Measurements from ENCODE around the gene ZNF689.

DNA sequence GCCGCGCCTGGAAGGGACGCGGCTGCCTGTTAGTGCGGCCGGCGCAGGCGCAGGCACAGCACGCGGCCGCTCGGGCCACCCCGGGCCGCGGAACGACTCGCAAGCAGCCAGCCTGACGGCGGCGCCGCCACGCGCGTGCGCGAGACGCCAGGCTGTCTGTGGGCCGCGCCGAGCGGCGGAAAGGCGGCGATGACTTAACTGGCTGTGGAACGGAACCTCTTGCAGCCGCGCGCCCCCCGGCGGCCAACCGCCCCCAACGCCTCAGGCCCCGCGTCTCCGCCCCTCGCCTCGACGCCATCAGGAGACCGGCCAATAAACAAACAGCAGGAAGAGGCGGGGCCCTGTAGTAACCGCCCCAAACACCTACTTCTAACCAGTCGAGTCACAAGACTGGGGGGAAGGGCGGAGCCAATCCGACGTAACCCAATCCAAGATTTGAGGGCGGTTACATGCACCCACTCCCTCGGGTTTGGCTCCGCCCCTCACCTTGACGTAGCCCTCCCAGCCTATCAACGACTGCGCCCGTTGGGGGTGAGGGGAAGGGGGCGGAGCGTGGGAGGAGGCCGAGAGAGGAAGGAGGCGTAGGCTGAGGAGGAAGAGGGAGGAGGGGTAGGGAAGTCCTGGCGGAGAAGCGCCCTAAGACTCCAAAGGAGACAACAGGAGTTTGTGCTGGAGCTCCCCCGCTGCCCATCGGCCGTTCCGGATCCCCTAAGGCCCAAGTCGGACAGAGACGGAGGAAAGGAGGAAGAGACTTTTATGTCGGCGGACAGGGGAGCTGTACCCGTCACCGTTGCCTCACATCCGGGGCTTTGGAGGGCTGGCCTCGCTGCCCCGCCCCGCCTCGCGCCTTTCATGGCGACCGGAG lies 47.9 kb upstream of the ZNF689 start, which contains the start of gene FBRS:
- TF ChIP-seq, protein P1, sequence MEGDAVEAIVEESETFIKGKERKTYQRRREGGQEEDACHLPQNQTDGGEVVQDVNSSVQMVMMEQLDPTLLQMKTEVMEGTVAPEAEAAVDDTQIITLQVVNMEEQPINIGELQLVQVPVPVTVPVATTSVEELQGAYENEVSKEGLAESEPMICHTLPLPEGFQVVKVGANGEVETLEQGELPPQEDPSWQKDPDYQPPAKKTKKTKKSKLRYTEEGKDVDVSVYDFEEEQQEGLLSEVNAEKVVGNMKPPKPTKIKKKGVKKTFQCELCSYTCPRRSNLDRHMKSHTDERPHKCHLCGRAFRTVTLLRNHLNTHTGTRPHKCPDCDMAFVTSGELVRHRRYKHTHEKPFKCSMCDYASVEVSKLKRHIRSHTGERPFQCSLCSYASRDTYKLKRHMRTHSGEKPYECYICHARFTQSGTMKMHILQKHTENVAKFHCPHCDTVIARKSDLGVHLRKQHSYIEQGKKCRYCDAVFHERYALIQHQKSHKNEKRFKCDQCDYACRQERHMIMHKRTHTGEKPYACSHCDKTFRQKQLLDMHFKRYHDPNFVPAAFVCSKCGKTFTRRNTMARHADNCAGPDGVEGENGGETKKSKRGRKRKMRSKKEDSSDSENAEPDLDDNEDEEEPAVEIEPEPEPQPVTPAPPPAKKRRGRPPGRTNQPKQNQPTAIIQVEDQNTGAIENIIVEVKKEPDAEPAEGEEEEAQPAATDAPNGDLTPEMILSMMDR (IDR thresholded peaks at IDR 0.05): peak; percentile 72 to 95 (median 88)
- peak; percentile 89 to 90 for TF ChIP-seq POLR2A (IDR thresholded peaks at IDR 0.05)

All from Peyer's patch (tissue), 4 donors.